A204.1 (cell line): ENCODE data around the gene RPH3AL.
"Not testable (repeated sequence)": the region's sequence is repeated elsewhere in the genome, so short reads cannot be mapped to it uniquely, and the experiment has no call there.

ENCODE experiments used
- FAIRE-seq: peaks from 2 replicates; lab custom pipeline; 2012; peaks lifted over from hg19 to GRCh38; lab: Jason Lieb, UNC

RPH3AL gene

GRCh38 chr17:379531-380465 is 27.2 kb upstream of the RPH3AL start:
- no peak for FAIRE-seq

- FAIRE-seq: no peak
These were observed 25.5 kb upstream of the RPH3AL start for GRCh38 chr17:378068-378467.

GRCh38 chr17:376936-377863 is 24.6 kb upstream of the RPH3AL start:
- no peak for FAIRE-seq

GRCh38 chr17:373613-374230 is 21.1 kb upstream of the RPH3AL start:
- no peak for FAIRE-seq

GRCh38 chr17:372157-373152 is 19.8 kb upstream of the RPH3AL start:
- FAIRE-seq: no peak

GRCh38 chr17:371583-371982 is 19.0 kb upstream of the RPH3AL start:
- no peak for FAIRE-seq

- not testable (repeated sequence) for FAIRE-seq
These were observed 15.0 kb upstream of the RPH3AL start for GRCh38 chr17:367656-368055.

GRCh38 chr17:366657-367615 is 14.3 kb upstream of the RPH3AL start:
- not testable (repeated sequence) for FAIRE-seq

GRCh38 chr17:364766-365165 is 12.2 kb upstream of the RPH3AL start:
- no peak for FAIRE-seq

GRCh38 chr17:364308-364707 is 11.7 kb upstream of the RPH3AL start:
- no peak for FAIRE-seq

GRCh38 chr17:362721-363120 is 10.1 kb upstream of the RPH3AL start:
- FAIRE-seq: no peak

- FAIRE-seq: no peak
These were observed 7.6 kb upstream of the RPH3AL start for GRCh38 chr17:360092-360750.

GRCh38 chr17:358491-359151 is 6.0 kb upstream of the RPH3AL start:
- no peak for FAIRE-seq

- no peak for FAIRE-seq
These were observed 5.0 kb upstream of the RPH3AL start for GRCh38 chr17:357644-358043.

GRCh38 chr17:356671-357434 is 4.2 kb upstream of the RPH3AL start:
- FAIRE-seq: no peak

- no peak for FAIRE-seq
These were observed 2.3 kb upstream of the RPH3AL start for GRCh38 chr17:354651-355556.

- no peak for FAIRE-seq
These were observed 1.2 kb upstream of the RPH3AL start for GRCh38 chr17:353838-354234.
